A549 (cell line): ENCODE results near the gene BPIFB4. TPM values are rescaled to one million over a fixed set of nuclear protein-coding genes. Genes with fewer than 3 reads are reported as not detected.

ENCODE experiments used
- ATAC-seq, 2 experiments: fragments of 200-7000 bp in 1 of 2; fragments of >200 bp in 1 of 2; cut with Nextera tagmentation in 1 of 2; cut with Tn5 transposase in 1 of 2; 3 replicates each; pipeline versions ENCODE4 v1.8.0 to v1.9.1; 2018 to 2020; ENCODE audit warnings: mild to moderate bottlenecking in 1 of 2, moderate library complexity in 1 of 2
- CTCF ChIA-PET: fragments of 300-600 bp; sonication (Branson Sonifier 250); formaldehyde crosslinking; extraction: SDS; loops from one replicate; lab custom pipeline; 2021; ENCODE audit warnings: antibody characterized with exemption, inconsistent platforms; lab: Yijun Ruan, JAX
- POLR2A ChIA-PET: fragments of 350-600 bp; formaldehyde crosslinking; extraction: SDS; loops from one replicate; lab custom pipeline; 2021; ENCODE audit warnings: antibody characterized with exemption, inconsistent platforms; lab: Yijun Ruan, JAX
- DNase-seq, 2 experiments: peaks; one replicate each; pipeline versions ENCODE4 v3.0.0 to v3.0.0-alpha.2; 2011 to 2016; ENCODE audit warnings: low read depth in 1 of 2, low spot score in 1 of 2
- FAIRE-seq: peaks from 2 replicates; lab custom pipeline; 2011; peaks lifted over from hg19 to GRCh38; lab: Jason Lieb, UNC
- H3K27ac ChIP-seq, 2 experiments: fragments of >200 bp; sonication (Bioruptor Twin); formaldehyde crosslinking; 3 replicates each; pipeline ENCODE4 v1.5.1; 2016 to 2017
- H3K4me1 ChIP-seq: fragments of >200 bp; sonication (Bioruptor Twin); formaldehyde crosslinking; 3 replicates; pipeline ENCODE4 v1.6.1; 2016
- H3K4me2 ChIP-seq: fragments of >200 bp; sonication (Bioruptor Twin); formaldehyde crosslinking; 3 replicates; pipeline ENCODE4 v1.6.1; 2016
- H3K4me3 ChIP-seq: fragments of >200 bp; sonication (Bioruptor Twin); formaldehyde crosslinking; 3 replicates; pipeline ENCODE4 v1.5.1; 2016
- H3K9me3 ChIP-seq: fragments of >200 bp; sonication (Bioruptor Twin); formaldehyde crosslinking; 3 replicates; pipeline ENCODE4 v1.6.1; 2016
- E2F6 ChIP-seq: IDR thresholded peaks from 2 replicates; pipeline ENCODE4 v1.6.1; 2012; ENCODE audit warnings: low read depth, borderline replicate concordance
- EHF ChIP-seq: fragments of 250-450 bp; sonication (Bioruptor Pico); IDR thresholded peaks from 2 replicates; pipeline ENCODE4 v1.5.0; 2020; ENCODE audit warnings: mild to moderate bottlenecking
- EHMT2 ChIP-seq: fragments of 200-600 bp; sonication (generic); IDR thresholded peaks from 2 replicates; pipeline ENCODE4 v1.6.1; 2016; ENCODE audit warnings: antibody characterized with exemption, low read depth, mild to moderate bottlenecking, moderate library complexity
- ESRRA ChIP-seq: fragments of 150-350 bp; IDR thresholded peaks from 2 replicates; pipeline ENCODE4 v1.6.1; 2014; ENCODE audit warnings: mild to moderate bottlenecking, low read length, borderline replicate concordance
- FOSL2 ChIP-seq, 2 experiments: fragments of 450-650 bp in 1 of 2; fragments of >200 bp in 1 of 2; sonication (Bioruptor Twin) in 1 of 2; formaldehyde crosslinking; IDR thresholded peaks; 2 replicates each; pipeline versions ENCODE4 v1.5.0 to v1.6.1; 2016 to 2020; ENCODE audit warnings: mild to moderate bottlenecking in 1 of 2, moderate library complexity in 1 of 2
- FOXS1 ChIP-seq: fragments of 250-450 bp; sonication (Bioruptor Pico); IDR thresholded peaks from 2 replicates; pipeline ENCODE4 v1.5.0; 2020; ENCODE audit warnings: mild to moderate bottlenecking, moderate library complexity
- HMGXB4 ChIP-seq: fragments of 250-450 bp; sonication (Bioruptor Pico); IDR thresholded peaks from 2 replicates; pipeline ENCODE4 v1.5.0; 2021; ENCODE audit warnings: mild to moderate bottlenecking, moderate library complexity, borderline replicate concordance
- JUNB ChIP-seq: fragments of >200 bp; sonication (Bioruptor Twin); formaldehyde crosslinking; IDR thresholded peaks from 2 replicates; pipeline ENCODE4 v1.6.1; 2016
- MAZ ChIP-seq: fragments of 150-350 bp; IDR thresholded peaks from 2 replicates; pipeline ENCODE4 v1.6.1; 2014; ENCODE audit warnings: antibody characterized with exemption, low read depth, low read length, borderline replicate concordance
- MYC ChIP-seq: IDR thresholded peaks from 2 replicates; pipeline ENCODE4 v1.6.1; 2012; ENCODE audit warnings: mild to moderate bottlenecking, inconsistent platforms, low read length, improper control_type of control experiment, borderline replicate concordance
- POLR2AphosphoS2 ChIP-seq: conservative IDR thresholded peaks from 2 replicates; pipeline ENCODE4 v1.6.1; 2012; ENCODE audit warnings: low read length, improper control_type of control experiment, inconsistent platforms
- USF2 ChIP-seq: fragments of 450-650 bp; IDR thresholded peaks from 2 replicates; pipeline ENCODE4 v1.6.1; 2014; ENCODE audit warnings: antibody characterized with exemption
- WGBS: methylation state at CpG from one replicate; pipeline ENCODE4 v1.1.6; 2017; ENCODE audit errors: missing lambda C conversion rate; 5-methylcytosine and 5-hydroxymethylcytosine counted together
- polyA plus RNA-seq, 4 experiments: library from polyadenylated mRNA; depleted of rRNA in 3 of 4; stranded (reverse); fragments of >200 nt; fragmentation: RNase III in 1 of 4; extraction: RNeasy Plus Mini Kit Qiagen cat#74134 plus additional on column Dnase treatment in 1 of 4; gene quantifications; 2 replicates in 3 of 4; 3 replicates in 1 of 4; pipeline ENCODE4 v1.2.3, GENCODE V29; 2011 to 2017

The BPIFB4 gene
- polyA plus RNA-seq, 2 of the 4 experiments (the other 2 are of a cell fraction) = not detected

GRCh38 chr20:33074675-33075074, 4.8 kb upstream of the BPIFB4 start:
- POLR2A ChIA-PET = no interaction called here
- no peaks in the 10 kb centered on the region for H3K9me3 ChIP-seq
- no peak for FAIRE-seq
- no peak overlapping the region for H3K27ac ChIP-seq
- no peak overlapping the region for H3K4me2 ChIP-seq
- CTCF ChIA-PET = interaction anchor here (1.8 kb wide), 1 partner anchor 20 kb away, joined by 3 read pairs; no protein-coding TSS in a partner anchor
- ATAC-seq = no peak
- TF ChIP-seq MAZ (no peak), USF2 (no peak), FOXS1 (no peak)
- peaks cover 5% of the 10 kb centered on the region; the same call in 2 of the 3 replicates for H3K4me1 ChIP-seq
- 8% methylated on average over 2 of the region's 2 CpGs for WGBS
- DNase-seq = no peak
- no peak overlapping the region for H3K4me3 ChIP-seq

- H3K27ac ChIP-seq = no peak overlapping the region
- TF ChIP-seq MYC (no peak), E2F6 (no peak), EHF (CRISPR knock-in tag) (no peak), EHMT2 (no peak), ESRRA (no peak), POLR2AphosphoS2 (no peak)
- H3K4me2 ChIP-seq = no peak overlapping the region
- 32% methylated on average over 6 of the region's 6 CpGs for WGBS
- peaks cover 5% of the 10 kb centered on the region; the same call in 2 of the 3 replicates for H3K4me1 ChIP-seq
- POLR2A ChIA-PET = no interaction called here
- DNase-seq = no peak
- H3K4me3 ChIP-seq = no peak overlapping the region
- no peak for ATAC-seq
- no peak for FAIRE-seq
- no peaks in the 10 kb centered on the region for H3K9me3 ChIP-seq
- CTCF ChIA-PET = interaction anchor here (0.9 to 1.8 kb wide), 2 partner anchors 19 to 21 kb away, joined by 3 to 5 read pairs; no protein-coding TSS in a partner anchor
Observed at GRCh38 chr20:33075281-33075680, 4.2 kb upstream of the BPIFB4 start.

- no peak overlapping the region for H3K4me3 ChIP-seq
- H3K4me1 ChIP-seq = peaks cover 5% of the 10 kb centered on the region; the same call in 2 of the 3 replicates
- CTCF ChIA-PET = interaction anchor here (1.0 to 1.4 kb wide), 4 partner anchors 10 to 196 kb away, joined by 3 to 4 read pairs (median 3); no protein-coding TSS in a partner anchor
- TF ChIP-seq FOSL2 (IDR thresholded peaks at IDR 0.05) (no peak), FOSL2 (CRISPR knock-in tag; IDR thresholded peaks at IDR 0.05) (peak; percentile 44; the same call in 1 of the 2 replicates), HMGXB4 (CRISPR knock-in tag) (no peak)
- DNase-seq = peak in 1 of 2 experiments; percentile 39
- FAIRE-seq = no peak
- no peaks in the 10 kb centered on the region for H3K9me3 ChIP-seq
- POLR2A ChIA-PET = no interaction called here
- WGBS = 30% methylated on average over 6 of the region's 6 CpGs
- H3K27ac ChIP-seq = no peak overlapping the region
- peak in 1 of 2 experiments; percentile 61; a peak in 3 of 6 replicates for ATAC-seq
- H3K4me2 ChIP-seq = no peak overlapping the region
Observed at GRCh38 chr20:33076662-33077372, 2.6 kb upstream of the BPIFB4 start.

- ChIA-PET POLR2A (no interaction called here), CTCF (interaction anchor here (1.5 kb wide), 1 partner anchor 13 kb away, joined by 3 read pairs; no protein-coding TSS in a partner anchor)
- H3K9me3 ChIP-seq = no peaks in the 10 kb centered on the region
- no peak overlapping the region for H3K4me3 ChIP-seq
- H3K27ac ChIP-seq = no peak overlapping the region
- TF ChIP-seq JUNB = no peak
- 24% methylated on average over 7 of the region's 7 CpGs for WGBS
- ATAC-seq (no peak), FAIRE-seq (no peak), DNase-seq (no peak)
- peaks cover 3% of the 10 kb centered on the region; the same call in 2 of the 3 replicates for H3K4me1 ChIP-seq
- H3K4me2 ChIP-seq = no peak overlapping the region
Observed at GRCh38 chr20:33081411-33082154, 2.1 kb downstream of the BPIFB4 start.
